Loucy (cell line): ENCODE measurements around the gene TNFAIP8.

Experiments used
- EZH2phosphoT487 ChIP-seq: fragments of 200-600 bp; IDR thresholded peaks from 2 replicates; pipeline ENCODE4 v1.6.1; 2018; ENCODE audit warnings: antibody characterized with exemption, mild to moderate bottlenecking, moderate library complexity, borderline replicate concordance
- TF ChIP-seq, protein P1 (sequence below): fragments of 200-600 bp; sonication (generic); conservative IDR thresholded peaks from 2 replicates; pipeline ENCODE4 v1.5.1; 2014; ENCODE audit warnings: mild to moderate bottlenecking, antibody characterized with exemption, low read length

GRCh38 chr5:119361594-119362125 lies 5.8 kb downstream of the TNFAIP8 start:
- TF ChIP-seq, protein P1, sequence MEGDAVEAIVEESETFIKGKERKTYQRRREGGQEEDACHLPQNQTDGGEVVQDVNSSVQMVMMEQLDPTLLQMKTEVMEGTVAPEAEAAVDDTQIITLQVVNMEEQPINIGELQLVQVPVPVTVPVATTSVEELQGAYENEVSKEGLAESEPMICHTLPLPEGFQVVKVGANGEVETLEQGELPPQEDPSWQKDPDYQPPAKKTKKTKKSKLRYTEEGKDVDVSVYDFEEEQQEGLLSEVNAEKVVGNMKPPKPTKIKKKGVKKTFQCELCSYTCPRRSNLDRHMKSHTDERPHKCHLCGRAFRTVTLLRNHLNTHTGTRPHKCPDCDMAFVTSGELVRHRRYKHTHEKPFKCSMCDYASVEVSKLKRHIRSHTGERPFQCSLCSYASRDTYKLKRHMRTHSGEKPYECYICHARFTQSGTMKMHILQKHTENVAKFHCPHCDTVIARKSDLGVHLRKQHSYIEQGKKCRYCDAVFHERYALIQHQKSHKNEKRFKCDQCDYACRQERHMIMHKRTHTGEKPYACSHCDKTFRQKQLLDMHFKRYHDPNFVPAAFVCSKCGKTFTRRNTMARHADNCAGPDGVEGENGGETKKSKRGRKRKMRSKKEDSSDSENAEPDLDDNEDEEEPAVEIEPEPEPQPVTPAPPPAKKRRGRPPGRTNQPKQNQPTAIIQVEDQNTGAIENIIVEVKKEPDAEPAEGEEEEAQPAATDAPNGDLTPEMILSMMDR = no peak
- TF ChIP-seq EZH2phosphoT487 = no peak
